GM12878 (cell line): Measurements from ENCODE around the gene NAV2.

ENCODE experiments used
- CEBPB ChIP-seq, 2 experiments: fragments of 150-350 bp in 1 of 2; IDR thresholded peaks; 2 replicates each; pipeline ENCODE4 v1.6.1; 2012 to 2014; ENCODE audit warnings: low read depth in 2 of 2, low read length in 2 of 2, borderline replicate concordance in 1 of 2, inconsistent platforms in 1 of 2
- FOXM1 ChIP-seq: IDR thresholded peaks from 2 replicates; pipeline ENCODE4 v1.6.1; 2012; ENCODE audit warnings: low read depth, mild to moderate bottlenecking, inconsistent platforms, low read length, moderate library complexity
- GABPA ChIP-seq: IDR thresholded peaks from 2 replicates; pipeline ENCODE4 v1.6.1; 2014; ENCODE audit warnings: antibody characterized with exemption, low read depth, mild to moderate bottlenecking, inconsistent platforms
- HCFC1 ChIP-seq: fragments of 150-350 bp; IDR thresholded peaks from 2 replicates; pipeline ENCODE4 v1.6.1; 2014; ENCODE audit warnings: low read length
- JUNB ChIP-seq: IDR thresholded peaks from 2 replicates; pipeline ENCODE4 v1.6.1; 2016; ENCODE audit warnings: antibody characterized with exemption, mild to moderate bottlenecking
- MXI1 ChIP-seq: fragments of 150-350 bp; IDR thresholded peaks from 2 replicates; pipeline ENCODE4 v1.6.1; 2011; ENCODE audit warnings: low read depth, mild to moderate bottlenecking, inconsistent platforms, low read length, improper control_type of control experiment
- POLR2A ChIP-seq: IDR thresholded peaks from 2 replicates; pipeline ENCODE4 v1.6.1; 2011; ENCODE audit warnings: low read depth, mild to moderate bottlenecking, low read length
- SIX5 ChIP-seq: IDR thresholded peaks from 2 replicates; pipeline ENCODE4 v1.6.1; 2011; ENCODE audit warnings: mild to moderate bottlenecking, low read depth, low read length, moderate library complexity; ENCODE audit not compliant: severe bottlenecking
- SP1 ChIP-seq: IDR thresholded peaks from one replicate; pipeline ENCODE4 v1.6.1; 2011; ENCODE audit warnings: low read depth, low read length
- TF ChIP-seq, protein P1 (sequence below): fragments of 450-650 bp; IDR thresholded peaks from 2 replicates; pipeline ENCODE4 v1.6.1; 2017; ENCODE audit warnings: mild to moderate bottlenecking
- TF ChIP-seq, protein P2 (sequence below), 3 experiments: IDR thresholded peaks in 2 of 3; conservative IDR thresholded peaks in 1 of 3; 2 replicates each; pipeline ENCODE4 v1.5.1; 2011; ENCODE audit warnings: low read depth in 3 of 3, low read length in 3 of 3, mild to moderate bottlenecking in 3 of 3, control low read depth in 2 of 3, moderate library complexity in 2 of 3, inconsistent platforms in 1 of 3, mixed read lengths in 1 of 3; ENCODE audit not compliant: control insufficient read depth in 2 of 3, insufficient read depth in 1 of 3; ENCODE audit errors: extremely low read depth in 1 of 3
- TF ChIP-seq, protein P3 (sequence below): IDR thresholded peaks from 2 replicates; pipeline ENCODE4 v1.6.1; 2012; ENCODE audit warnings: low read depth, low read length, improper control_type of control experiment

DNA sequence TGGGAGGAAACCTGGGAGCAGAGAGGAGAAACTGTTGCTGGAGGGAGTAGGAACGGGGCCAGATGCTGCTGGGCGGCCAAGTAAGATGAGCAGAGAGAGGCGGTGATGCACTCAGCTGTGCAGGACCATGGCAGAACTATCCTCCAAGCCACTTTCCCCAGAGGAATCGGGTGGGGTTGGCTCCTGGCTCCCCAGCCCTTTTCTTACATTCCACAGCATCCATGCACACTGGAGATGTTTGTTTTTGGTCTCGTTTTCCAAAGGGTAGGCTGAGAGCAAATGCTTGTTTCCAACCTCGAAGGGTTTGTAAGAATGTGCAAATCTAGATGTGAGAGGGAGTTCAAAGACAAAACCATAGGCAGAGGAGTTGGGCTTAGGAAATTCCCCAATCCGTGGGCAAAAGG, 374.5 kb downstream of the NAV2 start:
- TF ChIP-seq MXI1 = no peak
- TF ChIP-seq HCFC1 = no peak
- TF ChIP-seq FOXM1 = no peak
- no peak for TF ChIP-seq SP1
- TF ChIP-seq SIX5 = no peak
- TF ChIP-seq, protein P1, sequence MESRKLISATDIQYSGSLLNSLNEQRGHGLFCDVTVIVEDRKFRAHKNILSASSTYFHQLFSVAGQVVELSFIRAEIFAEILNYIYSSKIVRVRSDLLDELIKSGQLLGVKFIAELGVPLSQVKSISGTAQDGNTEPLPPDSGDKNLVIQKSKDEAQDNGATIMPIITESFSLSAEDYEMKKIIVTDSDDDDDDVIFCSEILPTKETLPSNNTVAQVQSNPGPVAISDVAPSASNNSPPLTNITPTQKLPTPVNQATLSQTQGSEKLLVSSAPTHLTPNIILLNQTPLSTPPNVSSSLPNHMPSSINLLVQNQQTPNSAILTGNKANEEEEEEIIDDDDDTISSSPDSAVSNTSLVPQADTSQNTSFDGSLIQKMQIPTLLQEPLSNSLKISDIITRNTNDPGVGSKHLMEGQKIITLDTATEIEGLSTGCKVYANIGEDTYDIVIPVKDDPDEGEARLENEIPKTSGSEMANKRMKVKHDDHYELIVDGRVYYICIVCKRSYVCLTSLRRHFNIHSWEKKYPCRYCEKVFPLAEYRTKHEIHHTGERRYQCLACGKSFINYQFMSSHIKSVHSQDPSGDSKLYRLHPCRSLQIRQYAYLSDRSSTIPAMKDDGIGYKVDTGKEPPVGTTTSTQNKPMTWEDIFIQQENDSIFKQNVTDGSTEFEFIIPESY = no peak
- no peak for TF ChIP-seq POLR2A
- TF ChIP-seq, protein P2, sequence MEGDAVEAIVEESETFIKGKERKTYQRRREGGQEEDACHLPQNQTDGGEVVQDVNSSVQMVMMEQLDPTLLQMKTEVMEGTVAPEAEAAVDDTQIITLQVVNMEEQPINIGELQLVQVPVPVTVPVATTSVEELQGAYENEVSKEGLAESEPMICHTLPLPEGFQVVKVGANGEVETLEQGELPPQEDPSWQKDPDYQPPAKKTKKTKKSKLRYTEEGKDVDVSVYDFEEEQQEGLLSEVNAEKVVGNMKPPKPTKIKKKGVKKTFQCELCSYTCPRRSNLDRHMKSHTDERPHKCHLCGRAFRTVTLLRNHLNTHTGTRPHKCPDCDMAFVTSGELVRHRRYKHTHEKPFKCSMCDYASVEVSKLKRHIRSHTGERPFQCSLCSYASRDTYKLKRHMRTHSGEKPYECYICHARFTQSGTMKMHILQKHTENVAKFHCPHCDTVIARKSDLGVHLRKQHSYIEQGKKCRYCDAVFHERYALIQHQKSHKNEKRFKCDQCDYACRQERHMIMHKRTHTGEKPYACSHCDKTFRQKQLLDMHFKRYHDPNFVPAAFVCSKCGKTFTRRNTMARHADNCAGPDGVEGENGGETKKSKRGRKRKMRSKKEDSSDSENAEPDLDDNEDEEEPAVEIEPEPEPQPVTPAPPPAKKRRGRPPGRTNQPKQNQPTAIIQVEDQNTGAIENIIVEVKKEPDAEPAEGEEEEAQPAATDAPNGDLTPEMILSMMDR (IDR thresholded peaks at IDR 0.05 in 2 of 3, conservative IDR thresholded peaks at IDR 0.05 in 1 of 3; ENCODE audit: control insufficient read depth in 2 of 3, extremely low read depth in 1 of 3, insufficient read depth in 1 of 3, low read depth in 3 of 3, low read length in 3 of 3) = no peak
- TF ChIP-seq, protein P3, sequence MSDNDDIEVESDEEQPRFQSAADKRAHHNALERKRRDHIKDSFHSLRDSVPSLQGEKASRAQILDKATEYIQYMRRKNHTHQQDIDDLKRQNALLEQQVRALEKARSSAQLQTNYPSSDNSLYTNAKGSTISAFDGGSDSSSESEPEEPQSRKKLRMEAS = no peak
- TF ChIP-seq GABPA = no peak
- TF ChIP-seq CEBPB (IDR thresholded peaks at IDR 0.05; ENCODE audit: borderline replicate concordance in 1 of 2, low read depth in 2 of 2, low read length in 2 of 2) = no peak
- no peak for TF ChIP-seq JUNB
